SH-SY5Y (cell line): ENCODE measurements around the gene GDPD4.

Experiments used
- GATA2 ChIP-seq: IDR thresholded peaks from 2 replicates; pipeline ENCODE4 v1.6.1; 2011; ENCODE audit warnings: mild to moderate bottlenecking, low read depth, low read length
- GATA3 ChIP-seq: IDR thresholded peaks from 2 replicates; pipeline ENCODE4 v1.6.1; 2011; ENCODE audit warnings: low read depth, mild to moderate bottlenecking, low read length, moderate library complexity

The GDPD4 gene, protein sequence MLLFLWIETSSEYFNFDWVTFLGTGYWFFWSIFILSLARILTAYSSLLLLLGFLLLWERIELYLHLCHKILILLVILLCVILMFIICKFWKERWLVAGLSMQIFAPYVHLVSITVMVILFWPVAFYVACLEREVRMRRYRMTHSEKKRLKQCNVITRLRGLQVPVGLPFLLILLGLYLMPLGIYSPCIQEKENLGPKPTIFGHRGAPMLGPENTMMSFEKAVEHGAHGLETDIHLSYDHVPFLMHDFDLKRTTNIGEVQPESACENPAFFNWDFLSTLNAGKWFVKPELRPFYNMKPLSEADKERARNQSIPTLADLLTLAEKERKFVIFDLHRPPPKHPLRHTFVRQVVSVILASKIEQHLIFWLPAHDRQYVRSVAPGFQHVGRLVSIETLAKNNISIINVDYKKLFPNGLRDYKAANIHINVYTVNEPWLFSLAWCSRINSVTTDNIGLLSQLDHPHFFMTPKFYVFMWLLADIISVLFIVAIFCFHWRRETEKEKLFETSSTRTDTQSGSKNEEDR

GRCh38 chr11:77301510-77301909, at the start of gene GDPD4:
TSS of gene GDPD4 (minus strand) at chr11:77301686. CDS start at chr11:77285137, 16,549 bp downstream.
- TF ChIP-seq GATA2 = no peak
- TF ChIP-seq GATA3 = no peak

DNA sequence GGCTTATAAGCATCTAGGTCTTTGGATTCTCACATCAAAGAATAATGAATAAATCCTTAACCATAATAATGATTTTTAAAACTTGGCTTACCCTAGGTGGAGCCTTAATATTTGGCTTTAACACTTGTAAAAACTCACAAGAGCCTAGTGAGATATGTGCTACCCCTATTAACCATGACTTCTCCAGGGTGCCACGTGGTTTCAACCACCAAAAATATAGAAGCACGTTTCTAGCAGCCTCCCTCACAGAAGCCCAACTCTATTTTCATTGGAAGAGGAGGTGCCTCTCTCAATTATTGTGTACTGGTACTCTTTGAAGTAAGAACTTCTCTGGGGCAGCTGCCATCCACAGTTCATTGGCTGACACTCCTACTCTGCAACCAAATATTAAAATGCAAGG, 46.5 kb upstream of the GDPD4 start:
- no peak for TF ChIP-seq GATA2
- no peak for TF ChIP-seq GATA3

- TF ChIP-seq GATA2 = no peak
- no peak for TF ChIP-seq GATA3
Observed at GRCh38 chr11:77346906-77347603, 45.6 kb upstream of the GDPD4 start.

DNA sequence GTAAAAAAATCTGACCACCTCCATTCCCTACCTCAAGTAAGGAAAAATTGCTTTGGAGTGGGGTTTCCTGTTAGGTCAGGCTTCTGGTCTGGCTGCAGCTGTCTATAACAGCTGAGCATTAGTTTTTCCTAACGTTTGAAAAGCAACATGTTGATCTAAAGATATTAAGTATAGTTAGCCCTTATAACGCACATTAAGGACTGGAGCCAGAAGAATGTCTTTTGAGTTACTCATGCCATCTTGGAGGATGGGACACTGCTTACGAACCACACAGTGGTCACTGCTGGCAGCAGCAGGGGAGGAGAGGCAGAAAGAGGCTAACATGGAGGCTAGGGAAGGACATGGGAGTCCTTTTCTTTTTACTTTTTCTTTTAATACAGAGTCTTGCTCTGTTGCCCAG, 44.1 kb upstream of the GDPD4 start:
- TF ChIP-seq GATA2 = no peak
- TF ChIP-seq GATA3 = no peak

GRCh38 chr11:77340501-77340900, 39.0 kb upstream of the GDPD4 start:
- TF ChIP-seq GATA2 (no peak), GATA3 (no peak)

DNA sequence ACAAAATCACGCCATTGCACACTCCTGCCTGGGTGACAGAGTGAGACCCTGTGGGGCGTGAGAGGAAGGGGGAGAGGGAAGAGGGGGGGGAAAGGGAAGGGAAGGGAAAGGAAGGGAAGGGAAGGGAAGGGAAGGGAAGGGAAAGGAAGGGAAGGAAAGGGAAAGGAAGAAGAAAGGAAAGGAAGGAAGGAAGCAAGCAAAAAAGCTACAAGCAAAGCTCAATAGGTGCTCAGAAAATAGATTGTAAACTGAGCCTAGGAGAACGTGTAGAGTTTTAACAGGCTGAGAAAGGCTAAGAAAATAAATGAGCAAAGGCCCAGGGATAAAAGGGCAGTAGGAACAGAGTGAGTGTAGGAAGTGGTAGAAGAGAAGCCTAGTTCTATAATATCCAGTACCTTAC, 30.8 kb upstream of the GDPD4 start:
- TF ChIP-seq GATA3 (no peak), GATA2 (no peak)

- no peak for TF ChIP-seq GATA2
- TF ChIP-seq GATA3 = no peak
Observed at GRCh38 chr11:77325159-77325558, 23.7 kb upstream of the GDPD4 start.

DNA sequence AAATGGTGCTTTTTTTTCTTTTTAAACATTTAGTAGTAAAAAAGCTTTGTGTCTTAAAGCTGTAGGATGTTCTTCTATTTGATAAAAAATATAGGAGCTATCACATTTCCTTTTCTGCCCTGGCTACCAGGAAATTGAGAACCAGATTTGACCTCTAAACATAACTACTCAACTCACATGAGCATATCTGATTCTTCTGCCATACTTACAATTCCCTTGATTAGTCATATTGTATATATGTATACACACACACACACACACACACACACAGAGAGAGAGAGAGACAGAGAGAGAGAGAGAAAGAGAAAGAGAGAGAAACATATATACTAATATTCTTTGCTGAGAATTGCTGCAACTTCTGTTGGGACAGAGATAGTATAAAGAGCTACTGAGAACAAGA, 23.0 kb upstream of the GDPD4 start:
- TF ChIP-seq GATA2 = no peak

- no peak for TF ChIP-seq GATA2
- TF ChIP-seq GATA3 = no peak
Observed at GRCh38 chr11:77322926-77323590, 21.6 kb upstream of the GDPD4 start.

GRCh38 chr11:77322506-77322905, 21.0 kb upstream of the GDPD4 start:
- TF ChIP-seq GATA3 (no peak), GATA2 (no peak)

DNA sequence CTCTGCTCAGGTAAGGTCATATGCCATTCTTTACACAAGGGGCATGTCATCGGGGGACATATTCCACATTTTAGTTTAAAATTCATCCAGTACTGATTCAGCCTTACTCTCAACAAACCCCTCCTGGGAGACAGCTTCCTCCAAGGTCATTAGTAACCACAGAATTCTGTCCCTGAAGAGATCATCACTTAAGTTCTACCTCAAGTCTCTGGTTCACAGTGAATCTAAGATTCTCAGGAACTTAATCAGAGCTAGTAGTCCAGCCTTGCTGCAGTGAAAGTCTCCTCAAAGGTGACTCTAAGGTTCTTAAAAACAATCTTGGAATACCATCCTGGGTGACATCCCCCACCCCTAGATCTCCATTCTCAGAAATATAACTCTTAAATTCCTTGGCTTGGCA, 18.9 kb upstream of the GDPD4 start:
- TF ChIP-seq GATA3 (no peak), GATA2 (no peak)

DNA sequence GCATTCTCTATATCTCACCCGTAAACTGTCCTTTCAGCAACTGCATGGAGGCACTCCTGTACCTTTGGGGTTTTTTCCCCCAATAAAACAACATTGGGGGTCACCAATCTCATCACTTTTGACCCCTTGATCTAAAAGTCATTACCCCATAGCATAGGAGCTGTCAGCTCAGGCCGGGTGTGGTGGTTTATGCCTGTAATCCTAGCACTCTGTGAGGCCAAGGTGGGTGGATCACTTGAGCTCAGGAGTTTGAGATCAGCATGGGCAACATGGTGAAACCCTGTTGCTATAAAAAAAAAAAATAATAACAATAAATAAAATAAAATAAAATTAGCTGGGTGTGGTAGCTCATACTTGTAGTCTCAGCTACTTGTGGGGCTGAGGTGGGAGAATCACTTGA, 17.1 kb upstream of the GDPD4 start:
- TF ChIP-seq GATA2 = no peak
- TF ChIP-seq GATA3 = no peak

DNA sequence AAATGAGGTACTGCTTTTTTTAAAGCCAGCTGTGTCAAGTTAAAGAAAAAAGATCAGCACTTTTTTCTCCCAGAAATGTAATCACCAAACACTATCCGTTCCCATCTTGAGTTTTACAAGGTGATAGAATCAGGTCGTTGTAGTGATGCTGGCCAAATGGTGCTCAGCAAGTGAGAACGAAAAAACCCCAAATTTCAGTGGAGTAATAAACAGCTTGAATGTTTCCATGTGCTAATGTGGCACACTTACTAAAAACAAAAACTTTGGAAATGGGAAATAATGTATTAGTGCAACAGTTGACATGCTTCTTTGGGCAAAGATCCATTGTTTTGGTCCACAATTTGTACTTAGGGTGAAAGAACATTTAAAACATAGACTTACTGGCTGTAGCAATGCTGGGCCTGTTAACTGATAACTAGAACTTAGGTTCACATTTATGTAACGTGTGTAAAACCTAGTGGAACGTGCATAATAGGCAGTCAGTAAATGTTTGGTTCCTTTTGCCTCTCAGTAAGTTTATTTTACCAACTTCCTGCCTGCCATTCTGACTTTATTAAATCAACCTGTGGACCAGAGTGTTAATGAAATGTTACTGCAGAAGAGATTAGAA, 15.4 kb upstream of the GDPD4 start:
- no peak for TF ChIP-seq GATA3
- no peak for TF ChIP-seq GATA2

GRCh38 chr11:77312107-77312506, 10.6 kb upstream of the GDPD4 start:
- TF ChIP-seq GATA3 = no peak
- no peak for TF ChIP-seq GATA2
